CD4-positive, alpha-beta T cell treated with Interleukin-10 for 1 hour (primary cell): ENCODE measurements around the gene JUP.
"Not testable (repeated sequence)": the region's sequence is repeated elsewhere in the genome, so short reads cannot be mapped to it uniquely, and the experiment has no call there.

ENCODE experiments used
- DNase-seq: peaks from one replicate; pipeline ENCODE4 v3.0.0-alpha.2; 2020

JUP gene

GRCh38 chr17:41777574-41778188, 8.8 kb downstream of the JUP start:
- DNase-seq, result no peak

DNA sequence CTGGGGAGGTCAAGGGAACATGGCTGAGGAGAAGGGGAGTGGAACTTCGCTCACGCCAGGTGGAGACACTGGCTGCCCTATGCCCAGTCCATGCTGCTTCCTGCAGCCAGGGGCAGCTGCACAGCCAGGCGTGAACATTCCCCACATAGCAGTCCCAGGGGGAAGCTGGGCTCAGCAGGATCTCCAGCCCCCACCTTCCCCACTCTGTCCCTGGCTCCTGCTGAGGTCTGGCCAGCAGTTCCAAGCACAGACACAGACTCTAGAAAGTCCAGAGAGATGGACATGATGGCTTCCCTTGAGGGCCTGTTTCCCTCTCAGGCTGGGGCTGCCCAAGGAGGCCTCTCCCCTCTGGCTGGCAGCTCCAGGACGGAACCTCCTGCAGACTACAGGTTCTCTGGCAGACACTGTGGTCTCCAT, 9.3 kb downstream of the JUP start:
- DNase-seq, result no peak

- not testable (repeated sequence) for DNase-seq
Observed at GRCh38 chr17:41776262-41776900, 10.1 kb downstream of the JUP start.

DNA sequence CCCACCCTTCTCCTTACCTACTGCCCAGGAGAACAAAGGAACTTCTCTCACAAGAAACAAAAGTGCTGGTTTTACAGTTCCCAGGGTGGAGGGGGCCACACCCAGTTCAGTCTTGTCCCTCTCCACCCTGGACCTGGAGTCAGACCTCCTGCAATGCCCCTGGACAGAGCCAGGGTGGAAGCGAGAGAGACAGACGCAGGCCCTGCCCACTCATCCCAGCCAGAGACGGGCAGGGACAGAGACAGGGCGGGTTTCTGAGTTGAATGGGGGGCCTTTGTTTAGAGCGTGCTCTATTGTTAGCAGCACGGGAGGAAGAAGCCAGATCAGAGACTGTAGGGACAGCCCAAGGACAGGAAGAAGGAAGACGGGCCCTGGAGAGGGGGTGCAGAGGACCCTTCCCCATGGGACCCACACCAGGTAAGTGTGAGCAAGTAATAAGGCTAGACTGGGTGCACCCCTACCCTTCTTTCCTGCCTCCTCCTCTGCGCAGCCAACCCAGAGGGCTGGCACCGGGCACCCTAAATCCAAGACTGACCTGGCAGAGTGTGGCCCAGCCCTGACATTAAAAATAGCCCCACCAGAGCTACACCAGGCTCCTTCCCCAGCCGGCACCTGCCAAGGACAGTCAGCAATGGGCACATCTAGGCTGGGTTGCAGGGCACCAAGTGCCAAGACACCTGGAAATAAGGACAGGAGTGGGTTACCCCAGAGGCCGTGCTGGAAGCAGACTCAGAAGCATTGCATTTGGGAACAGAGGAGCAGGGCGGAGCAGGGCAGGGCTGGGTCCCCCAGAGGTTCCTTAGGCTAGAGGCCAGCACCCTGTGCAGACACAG, 10.9 kb downstream of the JUP start:
- DNase-seq, result no peak

DNA sequence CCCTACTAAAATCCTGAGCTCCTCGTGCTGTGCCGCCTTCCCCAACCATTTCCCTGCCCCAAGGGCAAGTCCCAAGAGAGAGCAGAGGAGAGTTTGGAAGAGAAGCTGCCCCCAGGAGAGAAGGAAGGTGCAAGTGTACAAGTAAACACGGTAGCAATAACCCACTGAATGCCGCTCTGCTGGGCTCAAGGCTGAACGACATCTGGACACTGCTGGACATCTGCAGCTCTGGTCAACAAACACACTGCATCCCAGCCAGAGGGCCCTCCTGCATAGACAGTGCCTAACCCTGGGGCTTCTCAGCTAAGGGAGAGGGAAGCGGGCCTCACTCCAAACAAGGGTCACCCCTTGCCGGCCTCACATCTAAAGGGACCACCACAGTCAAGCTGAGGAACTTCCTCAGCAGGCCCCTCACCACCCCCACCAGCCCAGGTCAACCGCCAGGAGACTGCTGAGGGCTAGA, 12.7 kb downstream of the JUP start:
- no peak for DNase-seq

DNA sequence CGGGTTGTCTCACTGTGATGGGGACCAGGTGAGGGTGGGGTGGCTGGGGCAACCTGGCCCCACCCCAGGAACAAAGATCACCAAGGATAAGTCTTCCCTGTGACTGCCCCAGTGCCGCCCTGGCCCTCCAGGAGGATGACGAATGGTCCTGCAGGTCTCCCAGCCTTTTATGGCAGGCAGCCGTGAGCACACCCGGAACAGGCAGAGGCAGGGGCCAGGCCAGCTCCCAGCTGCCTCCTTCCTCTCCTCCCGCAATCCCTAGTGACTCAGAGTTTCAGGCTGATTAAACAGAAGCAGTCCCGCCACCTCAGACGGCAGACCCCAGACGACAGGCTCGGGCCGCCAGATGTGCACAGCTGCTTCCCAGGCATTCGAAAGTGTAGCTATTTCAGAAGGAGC, 13.3 kb downstream of the JUP start:
- no peak for DNase-seq

DNA sequence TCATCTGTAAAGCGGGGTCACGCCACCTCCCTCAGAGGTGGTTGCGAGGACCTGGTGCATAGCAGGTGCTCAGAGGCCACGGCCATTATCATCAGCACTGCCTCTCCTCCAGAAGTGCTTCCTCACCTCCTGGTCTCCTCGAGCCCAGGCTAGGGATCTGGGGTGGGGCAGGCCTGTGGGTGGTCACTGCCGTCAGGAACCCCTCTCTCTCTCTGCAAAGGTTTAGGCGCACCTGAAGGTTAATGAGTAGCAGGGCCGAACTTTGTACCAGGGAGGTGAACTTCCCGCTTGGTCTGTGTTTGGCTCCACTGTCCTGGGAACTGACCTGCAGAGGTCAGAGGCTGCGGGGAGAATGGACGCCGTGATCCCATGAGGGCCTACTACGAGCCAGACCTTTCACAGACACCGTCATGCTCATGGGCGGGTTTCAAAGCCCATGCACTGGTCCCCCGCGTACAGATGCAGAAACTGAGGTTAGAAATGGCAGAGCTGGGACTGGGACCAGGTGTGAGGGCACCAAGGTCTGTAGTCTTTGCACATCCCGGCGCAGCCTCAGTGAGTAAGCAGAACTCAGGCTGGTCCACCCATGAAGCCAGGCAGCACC, 13.8 kb downstream of the JUP start:
- no peak for DNase-seq

GRCh38 chr17:41772218-41772585, 14.3 kb downstream of the JUP start:
- no peak for DNase-seq

DNA sequence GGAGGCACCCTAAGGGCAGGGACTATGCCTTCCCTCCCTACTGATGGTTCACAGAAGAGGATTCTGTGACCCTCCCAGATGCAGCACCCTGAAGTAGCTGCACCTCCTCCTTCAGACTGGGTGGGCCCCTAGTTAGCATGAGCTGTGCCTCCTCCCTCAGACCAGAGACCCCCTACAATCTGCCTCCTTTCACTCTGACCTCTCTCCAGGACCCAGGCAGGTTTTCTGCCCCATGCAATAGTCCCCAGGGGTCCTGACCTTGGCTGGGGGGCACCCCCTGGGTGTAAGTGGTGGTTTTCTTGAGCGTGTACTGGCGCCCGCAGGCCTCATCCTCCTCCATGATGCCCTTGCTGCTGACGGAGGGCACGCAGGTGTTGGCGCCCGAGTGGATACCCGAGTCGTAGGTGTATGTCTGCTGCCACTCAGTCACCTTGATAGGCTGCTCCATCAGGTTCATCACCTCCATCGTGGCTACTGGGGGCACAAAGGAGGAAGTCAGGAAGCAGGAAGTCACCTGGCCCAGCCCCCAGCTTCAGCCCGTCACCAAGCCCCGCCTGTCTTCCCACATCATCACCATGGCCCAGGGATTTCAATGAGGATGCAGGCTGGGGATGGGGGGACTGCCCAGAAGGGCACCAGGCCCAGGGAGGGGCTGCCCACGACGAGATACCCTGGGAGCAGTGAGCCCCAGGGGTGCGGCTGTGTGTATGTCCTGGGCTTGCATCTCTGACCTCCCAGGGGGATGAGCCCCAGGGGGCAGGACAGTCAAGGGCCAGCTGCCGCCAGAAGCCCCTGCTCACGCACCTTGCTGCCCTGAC, 14.9 kb downstream of the JUP start:
- DNase-seq, result no peak

GRCh38 chr17:41769985-41770384, 16.5 kb downstream of the JUP start:
- no peak for DNase-seq

GRCh38 chr17:41769346-41769862, 17.1 kb downstream of the JUP start:
- no peak for DNase-seq

GRCh38 chr17:41768682-41769288, 17.7 kb downstream of the JUP start:
- no peak for DNase-seq

DNA sequence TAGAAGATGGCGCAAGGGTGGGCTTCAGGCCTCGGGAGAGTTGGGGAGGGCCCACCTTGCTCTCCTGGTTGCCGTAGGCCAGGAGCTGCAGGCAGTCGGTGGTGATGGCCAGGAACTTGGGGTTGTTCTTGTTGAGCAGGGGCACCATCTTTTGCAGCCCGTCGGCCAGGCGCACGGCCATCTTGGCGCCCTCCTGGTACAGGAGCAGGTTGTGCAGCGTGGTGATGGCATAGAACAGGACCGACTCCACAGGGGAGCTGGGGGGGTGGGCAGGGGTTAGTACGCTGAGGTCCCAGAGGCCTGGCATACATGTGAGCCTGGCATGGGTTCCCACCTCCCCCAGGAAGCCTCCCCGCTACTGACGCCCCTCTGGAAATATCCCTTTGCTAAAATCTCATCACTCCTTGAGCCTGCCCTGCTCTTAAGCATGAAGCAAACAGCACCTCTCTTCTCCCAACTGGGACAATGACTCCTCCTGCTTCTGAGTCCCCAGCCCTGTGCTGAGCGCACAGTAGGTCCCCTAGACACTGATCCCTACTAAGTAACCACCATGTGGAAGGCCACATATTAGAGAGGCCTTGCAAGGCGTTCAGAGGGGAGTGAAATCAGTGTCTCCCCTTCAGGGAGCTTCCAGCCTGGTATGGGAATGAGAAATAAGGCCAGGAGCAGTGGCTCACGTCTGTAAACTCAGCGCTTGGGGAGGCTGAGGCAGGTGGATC, 19.0 kb downstream of the JUP start:
- no peak for DNase-seq

DNA sequence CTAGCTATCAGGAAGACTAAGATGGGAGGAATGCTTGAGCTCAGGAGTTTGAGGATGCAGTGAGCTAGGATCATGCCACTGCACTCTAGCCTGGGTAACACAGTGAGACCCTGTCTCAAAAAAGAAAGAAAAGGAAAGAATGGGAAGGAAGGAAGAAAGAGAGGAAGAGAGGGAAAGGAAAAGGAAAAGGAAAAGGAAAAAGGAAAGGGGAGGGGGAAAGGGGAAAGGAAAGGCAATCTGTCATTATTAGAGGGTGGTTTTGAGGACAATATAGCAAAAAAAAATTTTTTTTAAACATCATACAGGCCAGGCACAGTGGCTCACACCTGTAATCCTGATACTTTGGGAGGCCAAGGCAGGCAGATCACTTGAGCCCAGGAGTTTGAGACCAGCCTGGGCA, 20.4 kb downstream of the JUP start:
- DNase-seq, result no peak

DNA sequence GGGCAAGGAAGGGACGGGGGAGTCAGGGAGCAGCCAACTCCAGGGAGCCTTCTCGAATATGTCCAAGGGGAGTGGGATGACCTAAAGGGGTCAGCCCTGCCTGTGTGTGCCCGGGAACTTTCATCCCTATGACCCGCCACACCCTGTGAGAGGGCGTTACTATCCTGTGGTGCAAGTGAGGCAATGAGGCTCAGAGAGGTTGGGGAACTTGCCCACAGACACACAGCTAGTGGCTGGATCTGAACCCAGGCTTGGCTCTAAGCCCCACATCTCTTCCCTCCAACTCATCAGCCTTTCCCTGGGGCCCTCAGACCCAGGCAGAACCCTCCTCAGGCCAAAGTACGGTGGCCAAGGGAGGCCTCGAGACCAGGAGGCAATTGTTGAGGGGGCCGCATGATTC, 23.2 kb downstream of the JUP start:
- DNase-seq, result no peak

- no peak for DNase-seq
Observed at GRCh38 chr17:41762841-41763240, 23.7 kb downstream of the JUP start.

GRCh38 chr17:41762391-41762790, 24.1 kb downstream of the JUP start:
- DNase-seq, result no peak

GRCh38 chr17:41760878-41761277, 25.6 kb downstream of the JUP start:
- no peak for DNase-seq

GRCh38 chr17:41758601-41759000, 27.9 kb downstream of the JUP start:
- DNase-seq, result no peak

DNA sequence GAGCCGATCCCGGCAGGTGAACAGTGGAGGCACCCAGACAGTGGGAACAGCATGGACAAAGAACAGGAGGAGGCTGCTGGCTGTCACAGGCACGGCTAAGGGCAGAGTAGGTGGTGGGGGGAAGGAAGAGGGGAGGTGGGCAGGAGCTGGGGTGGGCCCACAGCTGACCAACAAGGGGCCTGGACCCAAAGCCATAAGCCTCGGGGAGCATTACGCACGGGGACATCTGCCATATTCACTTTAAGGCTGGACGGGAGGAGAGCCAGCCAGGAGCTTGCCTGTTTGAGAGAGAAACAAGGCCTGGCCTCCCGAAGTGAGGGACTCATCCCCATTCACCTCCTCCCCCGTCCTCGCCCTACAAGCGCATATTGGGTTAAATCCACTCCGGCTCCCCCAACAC, 32.4 kb downstream of the JUP start:
- DNase-seq, result no peak

DNA sequence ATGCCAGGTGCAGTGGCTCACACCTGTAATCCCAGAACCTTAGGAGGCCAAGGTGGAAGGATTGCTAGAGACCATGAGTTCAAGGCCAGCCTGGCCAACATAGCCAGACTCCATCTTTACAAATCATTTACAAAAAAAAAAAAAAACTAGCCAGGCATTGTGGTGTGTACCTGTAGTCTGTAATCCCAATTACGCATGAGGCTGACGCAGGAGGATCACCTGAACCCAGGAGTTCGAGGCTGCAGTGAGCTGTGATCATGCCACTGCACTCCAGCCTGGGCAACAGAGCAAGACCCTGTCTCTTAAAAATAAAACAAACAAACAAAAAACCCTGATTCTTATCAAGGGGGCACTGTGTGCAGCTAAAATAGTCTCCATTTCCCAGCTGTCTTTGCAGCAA, 35.2 kb downstream of the JUP start:
- DNase-seq, result no peak
